ENCODE results near the gene ITPRIP.

DNA sequence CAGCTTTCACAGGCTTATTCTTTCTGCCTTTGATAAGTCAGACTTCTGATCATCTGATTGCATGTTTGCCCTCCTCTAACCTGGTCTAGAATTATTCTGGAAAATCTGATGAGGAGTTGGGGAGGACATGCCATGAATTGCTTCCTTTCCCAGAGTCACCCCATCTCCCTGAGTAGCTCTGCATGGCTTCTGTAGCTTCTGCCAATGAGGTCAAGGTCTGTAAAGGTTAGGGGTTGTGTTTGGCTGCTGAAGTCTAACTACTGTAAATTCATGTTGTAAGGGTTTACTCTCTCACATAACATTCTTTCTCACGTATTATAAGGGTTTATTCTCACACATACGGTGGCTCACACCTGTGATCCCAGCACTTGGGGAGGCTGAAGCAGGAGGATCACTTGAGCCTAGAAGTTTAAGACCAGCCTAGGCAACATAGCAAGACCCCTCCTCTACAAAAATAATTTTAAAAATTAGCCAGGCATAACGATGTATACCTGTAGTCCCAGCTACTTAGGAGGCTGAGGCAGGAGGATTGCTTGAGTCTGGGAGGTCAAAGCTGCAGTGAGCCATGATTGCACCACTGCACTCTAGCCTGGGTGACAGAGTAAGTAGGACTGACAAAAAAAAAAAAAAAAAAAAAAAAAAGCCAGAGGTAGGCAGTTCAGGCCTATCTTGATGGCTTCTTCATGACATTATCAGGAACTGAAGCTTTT, 58.6 kb downstream of the ITPRIP start:
- no peak for TF ChIP-seq REST (IDR thresholded peaks at IDR 0.05; ENCODE audit: low read depth)
- TF ChIP-seq CEBPB (IDR thresholded peaks at IDR 0.05): no peak
- no peak for TF ChIP-seq TEAD4 (IDR thresholded peaks at IDR 0.05)
- no peak for TF ChIP-seq EP300 (IDR thresholded peaks at IDR 0.05; ENCODE audit: borderline replicate concordance)
- no peak for TF ChIP-seq TAF1 (IDR thresholded peaks at IDR 0.05; ENCODE audit: low read depth)
- no peak for TF ChIP-seq YY1 (IDR thresholded peaks at IDR 0.05; ENCODE audit: low read depth)
- no peak for TF ChIP-seq MAX (IDR thresholded peaks at IDR 0.05)

Measured in Ishikawa (cell line).